Transverse colon (tissue), 4 donors: ENCODE data around the gene IL12RB1. TPM values are rescaled to one million over a fixed set of nuclear protein-coding genes. Genes with fewer than 3 reads are reported as not detected.

Experiments used
- DNase-seq: peaks from one replicate; pipeline ENCODE4 v3.0.0-alpha.2; 2019
- H3K27ac ChIP-seq, 4 donors: fragments of 200-600 bp; sonication (generic); 2 replicates each; pipeline ENCODE4 v1.5.1; 2016 to 2018; ENCODE audit warnings: inconsistent platforms in 4 of 4
- H3K27me3 ChIP-seq: fragments of 200-600 bp; sonication (generic); 2 replicates; pipeline ENCODE4 v1.5.1; 2017; ENCODE audit warnings: inconsistent platforms
- H3K36me3 ChIP-seq, 4 donors: fragments of 200-600 bp; sonication (generic); 2 replicates each; pipeline ENCODE4 v1.5.1; 2017 to 2019; ENCODE audit warnings: inconsistent platforms in 4 of 4
- H3K4me1 ChIP-seq, 4 donors: fragments of 200-600 bp; sonication (generic); 2 replicates each; pipeline ENCODE4 v1.5.1; 2017 to 2020; ENCODE audit warnings: inconsistent platforms in 4 of 4
- H3K4me3 ChIP-seq, 4 donors: fragments of 200-600 bp; sonication (generic); 1 replicate in 1 of 4; 2 replicates in 3 of 4; pipeline versions ENCODE4 v1.5.1 to v1.6.1; 2017 to 2019; ENCODE audit warnings: inconsistent platforms in 4 of 4
- H3K9me3 ChIP-seq, 2 donors: fragments of 200-600 bp; sonication (generic); 2 replicates each; pipeline ENCODE4 v1.5.1; 2017 to 2019; ENCODE audit warnings: inconsistent platforms in 2 of 2
- EP300 ChIP-seq: sonication (generic); formaldehyde crosslinking; IDR thresholded peaks from one replicate; pipeline ENCODE4 v1.6.1; 2017; ENCODE audit warnings: antibody characterized with exemption, low read depth
- POLR2A ChIP-seq: fragments of 450-650 bp; IDR thresholded peaks from one replicate; pipeline ENCODE4 v1.6.1; 2016; ENCODE audit warnings: antibody characterized with exemption, mild to moderate bottlenecking, moderate library complexity
- POLR2AphosphoS5 ChIP-seq, 3 donors: sonication (generic); formaldehyde crosslinking; IDR thresholded peaks; one replicate each; pipeline ENCODE4 v1.6.1; 2016; ENCODE audit warnings: antibody characterized with exemption in 3 of 3
- WGBS, 2 donors: methylation state at CpG; one replicate each; pipeline ENCODE4 v1.1.5; 2018; ENCODE audit warnings: low coverage in 1 of 2; 5-methylcytosine and 5-hydroxymethylcytosine counted together
- in situ Hi-C, 4 donors: fragments of 200-750 bp; cut with MboI; loops; one replicate each; pipeline versions ENCODE4 v1.15.0 to v1.15.1; 2017; ENCODE audit warnings: low sequenced_read_pairs in 3 of 4, low pct_ligation_motif_present in 1 of 4, low pct_unique_long_range_greater_than_20kb in 1 of 4
- intact Hi-C: fragments of 100-400 bp; cut with DNase I; formaldehyde crosslinking; loops from one replicate; pipeline ENCODE4 v1.15.1; 2023; ENCODE audit warnings: low total_unique reads
- total RNA-seq, 4 donors: library from RNA; depleted of rRNA; stranded (reverse); fragments of >200 nt; gene quantifications; one replicate each; pipeline ENCODE4 v1.1.0, GENCODE V29; 2016
- TF ChIP-seq, protein P1 (sequence below), 5 experiments: fragments of 200-600 bp in 3 of 5; fragments of 450-650 bp in 2 of 5; sonication (generic) in 3 of 5; IDR thresholded peaks; 1 replicate in 2 of 5; 2 replicates in 3 of 5; pipeline ENCODE4 v1.5.1; 2016 to 2017; ENCODE audit warnings: antibody characterized with exemption in 5 of 5, inconsistent platforms in 3 of 5, mild to moderate bottlenecking in 2 of 5, moderate library complexity in 1 of 5

The IL12RB1 gene
- total RNA-seq, 4 donors from 2014 or later: 0.55 to 2.1 TPM; not detected in 2

DNA sequence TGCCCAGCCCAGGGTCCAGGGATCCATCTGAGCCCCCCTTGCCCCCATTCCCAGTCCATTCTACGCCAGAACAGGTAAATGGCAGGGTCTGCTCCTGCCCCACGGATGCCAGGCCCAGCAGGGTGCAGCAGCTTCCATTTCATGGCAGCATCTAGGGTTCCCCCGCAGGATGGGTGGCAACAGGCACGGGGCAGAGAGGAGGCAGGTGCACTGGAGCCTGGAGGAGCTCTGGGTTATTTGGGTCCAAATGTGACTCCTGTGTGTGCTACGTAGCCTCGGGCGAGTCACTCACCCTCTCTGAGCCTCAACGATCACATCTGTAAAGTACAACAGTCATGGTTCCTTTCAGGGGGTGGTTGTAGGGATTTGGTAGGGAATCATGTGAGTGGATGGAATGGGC is 27.4 kb downstream of the IL12RB1 start:
- intact Hi-C loops (loop anchor here (2.0 kb wide), 1 partner anchor 52 kb away; no protein-coding TSS in a partner anchor), in situ Hi-C loops (loop anchor here (5.0 to 25.0 kb wide), 5 partner anchors 52 to 124 kb away; partner anchors contain the start of genes CCDC124 (in 3 of the 4) and ARRDC2 (in 2 of the 4))
- peaks cover 0 to 13% (median 12%) of the 10 kb centered on the region in 4 donors for H3K4me1 ChIP-seq
- TF ChIP-seq EP300: no peak
- TF ChIP-seq, protein P1, sequence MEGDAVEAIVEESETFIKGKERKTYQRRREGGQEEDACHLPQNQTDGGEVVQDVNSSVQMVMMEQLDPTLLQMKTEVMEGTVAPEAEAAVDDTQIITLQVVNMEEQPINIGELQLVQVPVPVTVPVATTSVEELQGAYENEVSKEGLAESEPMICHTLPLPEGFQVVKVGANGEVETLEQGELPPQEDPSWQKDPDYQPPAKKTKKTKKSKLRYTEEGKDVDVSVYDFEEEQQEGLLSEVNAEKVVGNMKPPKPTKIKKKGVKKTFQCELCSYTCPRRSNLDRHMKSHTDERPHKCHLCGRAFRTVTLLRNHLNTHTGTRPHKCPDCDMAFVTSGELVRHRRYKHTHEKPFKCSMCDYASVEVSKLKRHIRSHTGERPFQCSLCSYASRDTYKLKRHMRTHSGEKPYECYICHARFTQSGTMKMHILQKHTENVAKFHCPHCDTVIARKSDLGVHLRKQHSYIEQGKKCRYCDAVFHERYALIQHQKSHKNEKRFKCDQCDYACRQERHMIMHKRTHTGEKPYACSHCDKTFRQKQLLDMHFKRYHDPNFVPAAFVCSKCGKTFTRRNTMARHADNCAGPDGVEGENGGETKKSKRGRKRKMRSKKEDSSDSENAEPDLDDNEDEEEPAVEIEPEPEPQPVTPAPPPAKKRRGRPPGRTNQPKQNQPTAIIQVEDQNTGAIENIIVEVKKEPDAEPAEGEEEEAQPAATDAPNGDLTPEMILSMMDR (IDR thresholded peaks at IDR 0.05): no peak
- TF ChIP-seq POLR2AphosphoS5 (IDR thresholded peaks at IDR 0.05): no peak
- no peak for TF ChIP-seq POLR2A
- no peaks in the 10 kb centered on the region for H3K9me3 ChIP-seq
- no peaks in the 10 kb centered on the region for H3K36me3 ChIP-seq
- H3K4me3 ChIP-seq: no peak overlapping the region
- 55% methylated on average over 8 of the region's 8 CpGs; no CpG with 5 or more reads in 1 of the 2 donors for WGBS, 2 donors
- no peak for DNase-seq
- no peak overlapping the region for H3K27ac ChIP-seq
- H3K27me3 ChIP-seq: peaks cover 7% of the 10 kb centered on the region

DNA sequence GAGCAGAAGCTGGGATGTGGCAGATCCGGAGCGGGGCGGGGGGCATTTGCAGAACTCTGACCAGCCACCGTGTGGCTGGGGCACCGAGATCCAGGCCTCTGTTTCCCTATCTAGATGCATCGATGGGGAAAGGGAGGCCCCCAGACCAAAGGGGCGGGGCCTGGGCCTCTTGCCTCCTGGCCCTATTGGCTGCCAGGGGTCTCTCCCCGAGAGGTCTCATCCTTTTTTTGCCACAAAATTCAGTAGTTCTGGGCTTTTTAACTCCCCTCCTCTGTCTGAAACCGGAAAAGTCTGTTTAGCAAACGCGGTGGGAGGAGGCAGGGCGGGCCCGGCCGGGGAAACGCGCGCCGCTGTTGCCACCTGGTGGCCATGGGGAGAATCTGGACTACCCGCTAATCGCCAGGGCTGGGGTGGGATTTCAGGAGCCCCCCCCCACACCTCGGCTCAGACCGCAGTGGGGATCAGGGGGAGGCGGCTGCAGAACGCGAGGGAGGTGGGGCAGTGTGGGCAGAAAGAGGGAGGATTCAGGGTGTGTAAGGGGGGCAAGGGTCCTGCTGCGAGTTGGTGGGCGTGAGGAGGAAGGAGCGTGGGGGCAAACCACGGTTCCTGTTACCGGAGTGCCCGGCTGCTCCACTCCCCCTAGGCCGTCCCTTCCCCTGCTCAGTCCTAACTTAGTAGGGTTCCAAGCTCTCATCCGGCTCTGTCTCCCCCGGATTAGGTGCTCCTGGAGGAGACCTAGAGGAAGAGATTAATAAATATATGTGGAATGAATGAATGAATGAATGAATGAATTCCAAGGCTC is 28.3 kb downstream of the IL12RB1 start:
- Histone ChIP-seq H3K27me3 (peaks cover 3% of the 10 kb centered on the region), H3K36me3 (no peaks in the 10 kb centered on the region), H3K4me1 (peaks cover 0 to 13% (median 12%) of the 10 kb centered on the region in 4 donors), H3K4me3 (peak overlapping the region in 1 of 4 donors; percentile 17), H3K27ac (peak overlapping the region; percentile 66 to 81 (median 78)), H3K9me3 (no peaks in the 10 kb centered on the region)
- WGBS, 2 donors: 4 to 6% methylated on average over 5 to 34 of the region's 34 CpGs
- TF ChIP-seq, protein P1 (IDR thresholded peaks at IDR 0.05): peak; percentile 94 to 99 (median 96)
- no peak for TF ChIP-seq POLR2A
- no peak for TF ChIP-seq POLR2AphosphoS5 (IDR thresholded peaks at IDR 0.05)
- TF ChIP-seq EP300: no peak
- in situ Hi-C loops (loop anchor here (5.0 to 25.0 kb wide), 5 partner anchors 51 to 124 kb away; partner anchors contain the start of genes CCDC124 (in 3 of the 4) and ARRDC2 (in 2 of the 4)), intact Hi-C loops (loop anchor here (2.0 kb wide), 1 partner anchor 52 kb away; no protein-coding TSS in a partner anchor)
- peak; percentile 81 for DNase-seq

DNA sequence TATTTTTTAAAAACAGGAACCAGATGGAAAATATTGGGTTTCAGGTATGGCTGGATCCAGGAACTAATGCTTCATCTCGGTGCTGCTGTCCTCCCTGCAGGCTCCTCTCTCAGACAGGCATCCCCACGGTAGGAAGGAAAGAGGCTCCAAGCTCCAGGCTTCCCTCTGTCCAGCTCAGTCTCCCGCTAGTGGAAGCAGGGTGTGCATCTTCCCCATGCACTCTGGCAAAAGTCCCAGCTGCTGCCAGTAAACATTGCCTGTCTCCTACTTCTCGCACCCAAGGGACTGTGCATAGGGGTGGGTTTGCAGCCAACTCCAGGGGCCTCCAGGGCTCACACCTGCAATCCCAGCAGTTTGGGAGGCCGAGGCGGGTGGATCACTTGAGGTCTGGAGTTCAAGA is 29.2 kb downstream of the IL12RB1 start:
- TF ChIP-seq EP300: no peak
- TF ChIP-seq, protein P1 (IDR thresholded peaks at IDR 0.05): no peak
- no peak for TF ChIP-seq POLR2A
- no peak for TF ChIP-seq POLR2AphosphoS5 (IDR thresholded peaks at IDR 0.05)
- Histone ChIP-seq H3K27ac (peak overlapping the region; percentile 66 to 81 (median 78)), H3K9me3 (no peaks in the 10 kb centered on the region), H3K4me1 (peaks cover 0 to 13% (median 12%) of the 10 kb centered on the region in 4 donors), H3K27me3 (no peaks in the 10 kb centered on the region), H3K36me3 (no peaks in the 10 kb centered on the region), H3K4me3 (no peak overlapping the region)
- no peak for DNase-seq
- intact Hi-C loops (no loop called here), in situ Hi-C loops (loop anchor here (5.0 to 25.0 kb wide), 5 partner anchors 50 to 123 kb away; partner anchors contain the start of genes CCDC124 (in 3 of the 4) and ARRDC2 (in 2 of the 4))
- 76% methylated on average over 6 of the region's 6 CpGs; no CpG with 5 or more reads in 1 of the 2 donors for WGBS, 2 donors

DNA sequence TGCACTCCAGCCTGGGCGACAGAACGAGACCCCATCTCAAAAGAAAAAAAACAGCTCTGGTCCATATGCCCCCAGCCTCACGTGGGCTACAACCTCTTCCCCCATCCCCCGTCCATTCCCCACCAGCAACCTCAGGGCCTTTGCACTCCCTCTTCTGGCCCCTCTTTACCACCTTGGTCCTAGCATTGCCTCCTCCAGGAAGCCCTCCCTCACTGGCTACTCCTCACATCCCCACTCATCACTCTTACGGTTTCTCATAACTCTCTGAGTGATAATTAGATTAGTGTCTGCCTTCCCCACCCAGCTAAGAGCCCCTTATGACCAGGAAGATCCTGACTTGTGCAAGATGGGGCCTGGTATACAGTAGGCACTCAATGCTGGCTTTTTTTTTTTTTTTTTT is 30.8 kb downstream of the IL12RB1 start:
- intact Hi-C loops: no loop called here

More for the DNA sequence above, 30.8 kb downstream of the IL12RB1 start:
- H3K9me3 ChIP-seq: no peaks in the 10 kb centered on the region
- WGBS, 2 donors: 80 to 88% methylated on average over 5 of the region's 5 CpGs
- no peaks in the 10 kb centered on the region for H3K36me3 ChIP-seq
- no peak for TF ChIP-seq POLR2A
- no peak for TF ChIP-seq POLR2AphosphoS5 (IDR thresholded peaks at IDR 0.05)
- TF ChIP-seq, protein P1 (IDR thresholded peaks at IDR 0.05): no peak
- TF ChIP-seq EP300: no peak
- H3K4me1 ChIP-seq: peaks cover 5 to 25% (median 21%) of the 10 kb centered on the region in 4 donors
- DNase-seq: no peak
- in situ Hi-C loops: loop anchor here (5.0 to 25.0 kb wide), 5 partner anchors 49 to 121 kb away; partner anchors contain the start of genes CCDC124 (in 3 of the 4) and ARRDC2 (in 2 of the 4)
- no peak overlapping the region for H3K4me3 ChIP-seq
- no peak overlapping the region for H3K27ac ChIP-seq
- H3K27me3 ChIP-seq: peaks cover 14% of the 10 kb centered on the region
